NCI-H2227 (cell line): ENCODE results near the gene ONECUT3.

ENCODE experiments used
- DNase-seq: peaks from one replicate; lab custom pipeline; 2025; ENCODE audit not compliant: unreplicated experiment; lab: John Stamatoyannopoulos, UW

ONECUT3 gene

GRCh38 chr19:1828279-1829238, 75.3 kb downstream of the ONECUT3 start:
- DNase-seq: no peak

DNA sequence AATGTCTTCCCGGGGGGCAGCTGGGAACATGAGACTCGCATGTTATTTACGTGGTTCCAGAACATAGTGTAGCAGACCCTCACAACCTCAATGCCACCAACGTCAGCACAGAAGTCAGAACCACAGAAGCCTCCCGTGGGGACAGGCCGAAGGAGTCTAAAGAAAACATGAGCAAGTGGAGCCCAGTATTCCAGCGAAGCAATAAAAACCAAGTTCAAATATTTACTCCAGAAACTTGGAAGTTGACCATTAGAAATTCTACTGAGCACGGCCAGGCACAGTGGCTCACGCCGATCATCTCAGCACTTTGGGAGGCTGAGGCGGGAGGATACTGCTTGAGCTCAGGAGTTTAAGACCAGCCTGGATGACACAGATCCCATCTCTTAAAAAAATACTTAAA, 76.7 kb downstream of the ONECUT3 start:
- DNase-seq: no peak

GRCh38 chr19:1830568-1830967, 77.3 kb downstream of the ONECUT3 start:
- no peak for DNase-seq
